Retinal pigment epithelial cell (primary cell): ENCODE results near the gene ZBTB7A.

Experiments used
- DNase-seq: peaks from one replicate; pipeline ENCODE4 v3.0.0-alpha.2; 2010; ENCODE audit warnings: low read depth
- H3K4me3 ChIP-seq: 2 replicates; pipeline ENCODE4 v1.5.1; 2011; ENCODE audit warnings: mild to moderate bottlenecking, low read length, control low read depth, moderate library complexity
- CTCF ChIP-seq: conservative IDR thresholded peaks from 2 replicates; pipeline ENCODE4 v1.5.1; 2011; ENCODE audit warnings: low read depth, low read length, control low read depth, inconsistent platforms

The ZBTB7A gene

GRCh38 chr19:4080473-4080872 lies 13.8 kb upstream of the ZBTB7A start:
- no peak for DNase-seq
- no peak overlapping the region for H3K4me3 ChIP-seq
- TF ChIP-seq CTCF: no peak

GRCh38 chr19:4077800-4078684 lies 11.3 kb upstream of the ZBTB7A start:
- no peak for TF ChIP-seq CTCF
- H3K4me3 ChIP-seq: peak overlapping the region; percentile 33
- no peak for DNase-seq

DNA sequence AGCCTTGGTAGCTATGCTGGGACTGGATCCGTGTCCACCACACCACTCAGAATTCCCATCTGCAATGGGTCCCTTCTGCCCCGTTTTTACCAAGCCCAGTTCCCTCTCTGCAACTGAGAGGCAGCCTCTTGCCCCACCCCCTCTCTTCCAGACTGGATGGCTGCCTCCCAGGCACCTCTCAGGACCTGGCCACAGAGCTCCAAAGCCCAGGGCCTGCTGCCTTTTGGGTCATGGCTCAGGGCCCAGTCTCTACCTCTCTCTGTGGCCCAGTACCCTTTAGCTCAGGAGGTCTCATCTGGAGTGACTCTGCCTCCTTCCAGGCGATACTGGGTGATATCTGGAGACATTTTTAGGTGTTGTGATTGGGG lies 10.3 kb upstream of the ZBTB7A start:
- DNase-seq: no peak
- no peak overlapping the region for H3K4me3 ChIP-seq
- TF ChIP-seq CTCF: no peak

GRCh38 chr19:4075373-4075772 lies 8.7 kb upstream of the ZBTB7A start:
- TF ChIP-seq CTCF: no peak
- no peak overlapping the region for H3K4me3 ChIP-seq
- no peak for DNase-seq

DNA sequence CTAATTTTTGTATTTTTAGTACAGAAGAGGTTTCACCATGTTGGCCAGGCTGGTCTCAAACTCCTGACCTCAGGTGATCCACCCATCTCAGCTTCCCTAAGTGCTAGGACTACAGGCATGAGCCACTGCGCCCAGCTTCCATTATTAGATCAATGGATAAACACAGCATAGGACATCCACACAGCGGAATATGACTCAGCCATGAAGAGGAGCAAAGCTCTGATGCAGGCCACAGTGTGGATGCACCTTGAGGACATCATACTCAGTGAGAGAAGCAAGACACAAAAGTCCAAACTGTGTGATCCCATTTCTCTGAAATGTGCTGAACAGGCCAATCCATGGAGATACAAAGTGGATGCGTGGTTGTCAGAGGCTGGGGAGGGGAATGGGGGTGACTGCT lies 4.9 kb upstream of the ZBTB7A start:
- no peak for DNase-seq
- no peak for TF ChIP-seq CTCF

DNA sequence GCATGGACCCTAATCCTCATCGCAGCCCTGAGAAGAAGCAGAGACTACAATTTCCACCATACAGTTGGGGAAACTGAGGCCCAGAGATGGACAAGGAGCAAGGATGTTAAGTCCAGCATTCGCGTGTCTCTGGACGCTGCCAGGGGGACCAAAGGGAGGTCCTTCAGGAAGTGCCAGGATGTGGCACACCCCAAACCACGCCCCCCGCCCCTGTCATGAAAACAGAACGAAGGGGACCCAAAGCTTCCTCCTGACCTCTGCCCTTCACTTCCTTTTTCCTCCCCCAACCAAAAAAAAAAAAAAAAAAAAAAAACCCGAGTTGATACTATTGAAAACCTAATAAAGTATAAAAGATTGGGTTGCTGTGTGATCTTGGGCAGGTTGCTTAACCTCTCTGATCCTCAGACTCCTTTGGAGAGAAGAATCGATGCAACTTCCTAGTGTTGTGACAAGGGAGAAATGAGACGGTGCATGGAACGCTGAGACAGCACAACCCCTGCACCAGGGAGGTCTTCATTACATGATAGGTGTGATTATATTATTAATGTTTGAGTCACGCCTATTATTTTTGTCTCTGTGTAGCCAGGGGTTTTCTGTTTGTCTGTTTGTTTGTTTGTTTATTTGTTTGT lies 2.7 kb upstream of the ZBTB7A start:
- no peak overlapping the region for H3K4me3 ChIP-seq
- TF ChIP-seq CTCF: no peak
- no peak for DNase-seq

More for the DNA sequence above, 4.9 kb upstream of the ZBTB7A start:
- no peak overlapping the region for H3K4me3 ChIP-seq
